Thyroid gland (tissue), 4 donors: ENCODE results near the gene RXRB. TPM values are rescaled to one million over a fixed set of nuclear protein-coding genes. Genes with fewer than 3 reads are reported as not detected.

Experiments used
- DNase-seq, 2 donors: peaks; one replicate each; pipeline ENCODE4 v3.0.0-alpha.2; 2019
- H3K27ac ChIP-seq, 3 donors: fragments of 200-600 bp; sonication (generic); 1 replicate in 2 of 3; 2 replicates in 1 of 3; pipeline ENCODE4 v1.5.1; 2016 to 2019; ENCODE audit warnings: mild to moderate bottlenecking in 1 of 3, moderate library complexity in 1 of 3
- H3K27me3 ChIP-seq: fragments of 200-600 bp; sonication (generic); one replicate; pipeline ENCODE4 v1.5.1; 2019
- H3K36me3 ChIP-seq, 2 donors: fragments of 200-600 bp; sonication (generic); one replicate each; pipeline ENCODE4 v1.5.1; 2016 to 2019
- H3K4me1 ChIP-seq, 2 donors: fragments of 200-600 bp; sonication (generic); one replicate each; pipeline ENCODE4 v1.5.1; 2017 to 2019
- H3K4me3 ChIP-seq, 3 donors: fragments of 200-600 bp; sonication (generic); replicated peaks in 1 of 3; 1 replicate in 2 of 3; 2 replicates in 1 of 3; pipeline ENCODE4 v1.5.1; 2016; ENCODE audit warnings: mild to moderate bottlenecking in 1 of 3
- H3K9me3 ChIP-seq: fragments of 200-600 bp; sonication (generic); one replicate; pipeline ENCODE4 v1.5.1; 2017
- POLR2A ChIP-seq, 2 donors: fragments of 450-650 bp; IDR thresholded peaks; one replicate each; pipeline ENCODE4 v1.6.1; 2017; ENCODE audit warnings: antibody characterized with exemption in 2 of 2, mild to moderate bottlenecking in 2 of 2, moderate library complexity in 1 of 2
- WGBS, 2 donors: methylation state at CpG; one replicate each; pipeline ENCODE4 v1.1.5; 2017; 5-methylcytosine and 5-hydroxymethylcytosine counted together
- intact Hi-C: fragments of 100-400 bp; cut with DNase I; formaldehyde crosslinking; loops from one replicate; pipeline ENCODE4 v1.15.1; 2023
- total RNA-seq, 4 donors: library from RNA; depleted of rRNA; stranded (reverse); fragments of >200 nt; gene quantifications; one replicate each; pipeline ENCODE4 v1.2.3, GENCODE V29; 2016
- TF ChIP-seq, protein P1 (sequence below), 6 experiments: fragments of 200-600 bp in 3 of 6; fragments of 450-650 bp in 3 of 6; sonication (generic) in 3 of 6; IDR thresholded peaks; one replicate each; pipeline ENCODE4 v1.5.1; 2016 to 2019; ENCODE audit warnings: antibody characterized with exemption in 6 of 6, mild to moderate bottlenecking in 2 of 6, inconsistent platforms in 1 of 6, moderate library complexity in 1 of 6

Gene RXRB
- total RNA-seq, 4 donors from 2014 or later = 29.6 to 46.8 (median 41.2) TPM

DNA sequence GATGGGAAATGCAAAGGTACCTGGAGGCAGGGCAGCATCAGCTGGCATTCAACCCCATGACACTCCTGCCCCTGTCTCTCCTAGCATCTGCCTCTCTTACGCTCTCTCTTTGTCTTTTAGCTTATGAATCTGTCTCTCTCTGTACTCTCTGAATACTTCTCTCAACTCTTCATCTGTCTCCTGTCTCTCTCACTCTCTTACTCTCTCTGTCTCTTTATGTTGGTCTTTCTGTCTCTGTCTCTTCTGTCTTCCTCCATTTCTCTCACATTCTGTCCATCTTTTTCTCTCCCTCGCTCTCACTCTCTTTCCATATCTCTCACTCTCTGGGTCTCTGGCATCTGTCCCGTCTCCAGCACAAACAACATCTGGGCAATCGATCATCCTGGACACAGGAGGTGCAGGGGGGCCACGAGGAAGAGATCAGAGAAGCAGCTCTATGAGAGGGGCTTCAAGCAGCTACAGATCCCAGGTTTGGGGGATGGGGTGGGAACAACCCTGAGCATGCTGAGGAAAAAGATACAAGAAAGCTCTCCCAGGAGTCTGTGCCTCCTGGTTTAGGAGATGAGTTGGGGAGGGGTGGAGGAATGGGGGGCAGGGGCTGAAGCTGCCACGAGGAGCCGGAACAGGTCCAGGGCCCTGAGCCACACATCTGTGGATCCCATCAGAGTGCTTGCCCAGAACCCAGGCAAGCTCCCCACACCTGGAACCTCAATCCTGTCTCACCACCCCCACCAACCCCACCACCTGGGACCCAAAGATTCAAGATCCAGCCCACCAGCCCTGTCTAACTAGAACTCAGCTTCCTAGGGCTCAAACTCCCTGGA, 10.6 kb downstream of the RXRB start:
- intact Hi-C loops = no loop called here
- peaks cover 6 to 7% of the 10 kb centered on the region in 2 donors for H3K36me3 ChIP-seq
- no peak overlapping the region for H3K4me3 ChIP-seq
- DNase-seq = no peak
- no peaks in the 10 kb centered on the region for H3K9me3 ChIP-seq
- H3K4me1 ChIP-seq = peaks cover 14 to 29% of the 10 kb centered on the region in 2 donors
- 69 to 76% methylated on average over 7 of the region's 7 CpGs for WGBS, 2 donors
- TF ChIP-seq, protein P1, sequence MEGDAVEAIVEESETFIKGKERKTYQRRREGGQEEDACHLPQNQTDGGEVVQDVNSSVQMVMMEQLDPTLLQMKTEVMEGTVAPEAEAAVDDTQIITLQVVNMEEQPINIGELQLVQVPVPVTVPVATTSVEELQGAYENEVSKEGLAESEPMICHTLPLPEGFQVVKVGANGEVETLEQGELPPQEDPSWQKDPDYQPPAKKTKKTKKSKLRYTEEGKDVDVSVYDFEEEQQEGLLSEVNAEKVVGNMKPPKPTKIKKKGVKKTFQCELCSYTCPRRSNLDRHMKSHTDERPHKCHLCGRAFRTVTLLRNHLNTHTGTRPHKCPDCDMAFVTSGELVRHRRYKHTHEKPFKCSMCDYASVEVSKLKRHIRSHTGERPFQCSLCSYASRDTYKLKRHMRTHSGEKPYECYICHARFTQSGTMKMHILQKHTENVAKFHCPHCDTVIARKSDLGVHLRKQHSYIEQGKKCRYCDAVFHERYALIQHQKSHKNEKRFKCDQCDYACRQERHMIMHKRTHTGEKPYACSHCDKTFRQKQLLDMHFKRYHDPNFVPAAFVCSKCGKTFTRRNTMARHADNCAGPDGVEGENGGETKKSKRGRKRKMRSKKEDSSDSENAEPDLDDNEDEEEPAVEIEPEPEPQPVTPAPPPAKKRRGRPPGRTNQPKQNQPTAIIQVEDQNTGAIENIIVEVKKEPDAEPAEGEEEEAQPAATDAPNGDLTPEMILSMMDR (IDR thresholded peaks at IDR 0.05) = no peak
- TF ChIP-seq POLR2A (IDR thresholded peaks at IDR 0.05) = no peak
- H3K27ac ChIP-seq = no peak overlapping the region
- no peaks in the 10 kb centered on the region for H3K27me3 ChIP-seq

DNA sequence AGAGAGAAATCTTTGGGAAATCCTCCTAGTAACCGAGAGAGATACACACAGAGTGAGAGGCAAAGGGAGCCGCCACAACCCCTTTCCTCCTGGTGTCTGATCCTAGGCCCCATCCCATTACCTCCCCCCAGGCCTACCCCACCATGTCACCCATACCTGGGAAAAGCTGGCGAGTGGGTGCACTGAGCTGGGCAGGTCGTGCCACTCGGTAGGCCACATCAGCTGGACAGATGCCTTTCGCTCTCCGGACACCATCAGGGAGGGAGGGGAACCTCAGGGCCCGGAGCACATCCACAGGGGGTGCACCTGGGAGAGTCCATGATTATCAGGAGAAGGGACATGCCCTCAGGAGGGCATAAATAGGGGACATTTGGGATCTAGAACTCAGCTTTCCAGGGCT, 11.3 kb downstream of the RXRB start:
- WGBS, 2 donors = 88 to 99% methylated on average over 5 to 8 of the region's 8 CpGs
- DNase-seq = no peak

DNA sequence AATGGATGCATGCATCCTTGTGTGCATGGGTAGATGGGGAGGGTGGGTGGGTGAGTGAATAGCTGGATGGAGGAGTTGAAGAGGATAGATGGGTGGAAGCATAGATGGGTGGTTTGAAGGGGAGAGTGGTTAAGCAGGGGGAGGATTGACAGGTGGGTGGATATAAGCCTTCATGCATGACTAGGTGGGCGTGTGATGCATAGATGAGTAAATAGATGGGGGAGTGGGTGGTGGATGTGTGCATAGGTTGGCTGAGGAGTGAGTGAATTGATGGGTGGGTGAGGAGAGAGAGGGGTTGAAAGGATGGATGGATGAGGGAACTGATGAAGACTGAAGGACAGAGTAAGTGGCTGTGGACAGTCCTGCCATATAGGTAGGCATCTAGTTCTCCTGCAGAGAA, 12.7 kb downstream of the RXRB start:
- intact Hi-C loops = no loop called here
- no peak for TF ChIP-seq POLR2A (IDR thresholded peaks at IDR 0.05)
- TF ChIP-seq, protein P1 (IDR thresholded peaks at IDR 0.05) = no peak

More for the DNA sequence above, 11.3 kb downstream of the RXRB start:
- H3K9me3 ChIP-seq = no peaks in the 10 kb centered on the region
- peaks cover 14 to 29% of the 10 kb centered on the region in 2 donors for H3K4me1 ChIP-seq
- TF ChIP-seq POLR2A (IDR thresholded peaks at IDR 0.05) = no peak
- TF ChIP-seq, protein P1 (IDR thresholded peaks at IDR 0.05) = no peak
- H3K27ac ChIP-seq = no peak overlapping the region
- intact Hi-C loops = no loop called here
- no peak overlapping the region for H3K4me3 ChIP-seq
- peaks cover 0 to under 1% of the 10 kb centered on the region in 2 donors for H3K36me3 ChIP-seq
- H3K27me3 ChIP-seq = no peaks in the 10 kb centered on the region

DNA sequence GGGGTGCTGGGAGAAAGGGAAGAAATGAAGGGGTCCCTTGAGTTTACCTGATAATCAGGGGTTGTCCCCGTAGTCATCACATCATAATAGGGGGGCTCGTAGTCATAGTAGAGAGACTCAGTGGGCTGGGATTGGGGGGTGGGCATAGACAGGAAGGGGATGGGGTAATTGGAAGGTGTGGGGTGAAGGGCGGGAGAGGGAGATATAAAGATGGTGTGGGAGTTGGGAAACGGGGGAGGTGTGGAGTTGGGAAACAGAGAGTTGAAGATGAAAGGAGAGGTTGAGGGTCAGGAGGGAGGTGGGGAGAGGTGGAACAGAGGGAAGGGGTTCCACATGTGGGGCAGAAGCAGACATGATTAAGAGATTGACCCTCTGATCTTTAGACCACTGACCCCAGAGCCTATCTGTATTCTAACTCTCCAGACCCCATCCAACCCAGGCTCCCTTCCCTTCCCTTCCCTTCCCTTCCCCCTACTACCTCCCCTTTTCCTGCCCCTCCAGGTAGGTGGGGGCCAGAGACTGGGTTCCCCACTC, 14.7 kb downstream of the RXRB start:
- Histone ChIP-seq H3K4me1 (no peaks in the 10 kb centered on the region), H3K27me3 (no peaks in the 10 kb centered on the region), H3K9me3 (no peaks in the 10 kb centered on the region), H3K36me3 (no peaks in the 10 kb centered on the region), H3K27ac (no peak overlapping the region), H3K4me3 (no peak overlapping the region)
- intact Hi-C loops = no loop called here
- 84 to 91% methylated on average over 4 of the region's 4 CpGs for WGBS, 2 donors
- no peak for TF ChIP-seq POLR2A (IDR thresholded peaks at IDR 0.05)
- TF ChIP-seq, protein P1 (IDR thresholded peaks at IDR 0.05) = no peak
- no peak for DNase-seq

More for the DNA sequence above, 12.7 kb downstream of the RXRB start:
- H3K4me3 ChIP-seq = no peak overlapping the region
- no peaks in the 10 kb centered on the region for H3K9me3 ChIP-seq
- WGBS, 2 donors = 90 to 94% methylated on average over 1 of the region's 1 CpG
- no peak for DNase-seq
- peaks cover 12 to 20% of the 10 kb centered on the region in 2 donors for H3K4me1 ChIP-seq
- H3K27ac ChIP-seq = no peak overlapping the region
- H3K36me3 ChIP-seq = no peaks in the 10 kb centered on the region
- H3K27me3 ChIP-seq = no peaks in the 10 kb centered on the region

DNA sequence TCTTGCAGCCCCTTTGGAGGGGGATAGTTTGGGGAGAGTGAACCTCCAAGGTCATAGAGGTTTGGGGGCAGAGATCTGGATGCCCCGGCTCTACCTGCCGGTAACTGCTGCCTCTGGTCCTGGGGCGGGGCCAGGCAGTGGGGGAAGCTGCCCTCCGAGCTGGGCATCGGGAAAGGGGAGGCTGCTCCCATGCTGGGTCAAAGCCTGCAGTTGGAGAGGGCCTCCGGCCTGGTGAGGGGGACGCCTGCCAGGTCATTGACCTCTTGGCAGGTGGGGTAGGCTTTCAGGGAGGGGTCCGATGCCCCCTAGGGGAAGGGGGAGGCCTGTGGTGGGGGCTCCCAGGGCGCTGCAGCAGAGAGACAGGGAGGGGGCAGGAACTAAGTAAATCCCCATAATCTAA, 15.3 kb downstream of the RXRB start:
- Histone ChIP-seq H3K27me3 (no peaks in the 10 kb centered on the region), H3K27ac (no peak overlapping the region), H3K36me3 (no peaks in the 10 kb centered on the region), H3K4me1 (no peaks in the 10 kb centered on the region), H3K4me3 (no peak overlapping the region), H3K9me3 (no peaks in the 10 kb centered on the region)
- intact Hi-C loops = no loop called here
- no peak for DNase-seq
- TF ChIP-seq, protein P1 (IDR thresholded peaks at IDR 0.05) = no peak
- no peak for TF ChIP-seq POLR2A (IDR thresholded peaks at IDR 0.05)
- 78 to 80% methylated on average over 8 to 9 of the region's 9 CpGs for WGBS, 2 donors
